Transverse colon (tissue), 4 donors: Measurements from ENCODE around the gene MGMT. TPM values are rescaled to one million over a fixed set of nuclear protein-coding genes. Genes with fewer than 3 reads are reported as not detected.

Source experiments
- DNase-seq: peaks from one replicate; pipeline ENCODE4 v3.0.0-alpha.2; 2019
- H3K27ac ChIP-seq, 4 donors: fragments of 200-600 bp; sonication (generic); 2 replicates each; pipeline ENCODE4 v1.5.1; 2016 to 2018; ENCODE audit warnings: inconsistent platforms in 4 of 4
- H3K27me3 ChIP-seq: fragments of 200-600 bp; sonication (generic); 2 replicates; pipeline ENCODE4 v1.5.1; 2017; ENCODE audit warnings: inconsistent platforms
- H3K36me3 ChIP-seq, 4 donors: fragments of 200-600 bp; sonication (generic); 2 replicates each; pipeline ENCODE4 v1.5.1; 2017 to 2019; ENCODE audit warnings: inconsistent platforms in 4 of 4
- H3K4me1 ChIP-seq, 4 donors: fragments of 200-600 bp; sonication (generic); 2 replicates each; pipeline ENCODE4 v1.5.1; 2017 to 2020; ENCODE audit warnings: inconsistent platforms in 4 of 4
- H3K4me3 ChIP-seq, 4 donors: fragments of 200-600 bp; sonication (generic); 1 replicate in 1 of 4; 2 replicates in 3 of 4; pipeline versions ENCODE4 v1.5.1 to v1.6.1; 2017 to 2019; ENCODE audit warnings: inconsistent platforms in 4 of 4
- H3K9me3 ChIP-seq, 2 donors: fragments of 200-600 bp; sonication (generic); 2 replicates each; pipeline ENCODE4 v1.5.1; 2017 to 2019; ENCODE audit warnings: inconsistent platforms in 2 of 2
- EP300 ChIP-seq: sonication (generic); formaldehyde crosslinking; IDR thresholded peaks from one replicate; pipeline ENCODE4 v1.6.1; 2017; ENCODE audit warnings: antibody characterized with exemption, low read depth
- POLR2A ChIP-seq: fragments of 450-650 bp; IDR thresholded peaks from one replicate; pipeline ENCODE4 v1.6.1; 2016; ENCODE audit warnings: antibody characterized with exemption, mild to moderate bottlenecking, moderate library complexity
- POLR2AphosphoS5 ChIP-seq, 3 donors: sonication (generic); formaldehyde crosslinking; IDR thresholded peaks; one replicate each; pipeline ENCODE4 v1.6.1; 2016; ENCODE audit warnings: antibody characterized with exemption in 3 of 3
- WGBS, 2 donors: methylation state at CpG; one replicate each; pipeline ENCODE4 v1.1.5; 2018; ENCODE audit warnings: low coverage in 1 of 2; 5-methylcytosine and 5-hydroxymethylcytosine counted together
- in situ Hi-C, 4 donors: fragments of 200-750 bp; cut with MboI; loops; one replicate each; pipeline versions ENCODE4 v1.15.0 to v1.15.1; 2017; ENCODE audit warnings: low sequenced_read_pairs in 3 of 4, low pct_ligation_motif_present in 1 of 4, low pct_unique_long_range_greater_than_20kb in 1 of 4
- intact Hi-C: fragments of 100-400 bp; cut with DNase I; formaldehyde crosslinking; loops from one replicate; pipeline ENCODE4 v1.15.1; 2023; ENCODE audit warnings: low total_unique reads
- total RNA-seq, 4 donors: library from RNA; depleted of rRNA; stranded (reverse); fragments of >200 nt; gene quantifications; one replicate each; pipeline ENCODE4 v1.1.0, GENCODE V29; 2016
- TF ChIP-seq, protein P1 (sequence below), 5 experiments: fragments of 200-600 bp in 3 of 5; fragments of 450-650 bp in 2 of 5; sonication (generic) in 3 of 5; IDR thresholded peaks; 1 replicate in 2 of 5; 2 replicates in 3 of 5; pipeline ENCODE4 v1.5.1; 2016 to 2017; ENCODE audit warnings: antibody characterized with exemption in 5 of 5, inconsistent platforms in 3 of 5, mild to moderate bottlenecking in 2 of 5, moderate library complexity in 1 of 5

The MGMT gene
- total RNA-seq, 4 donors from 2014 or later, result 6.6 to 28.9 (median 14.0) TPM

GRCh38 chr10:129670124-129670523 lies 203.1 kb downstream of the MGMT start:
- intact Hi-C loops, result no loop called here
- H3K9me3 ChIP-seq, result no peaks in the 10 kb centered on the region
- 91 to 100% methylated on average over 1 of the region's 1 CpG for WGBS, 2 donors
- no peaks in the 10 kb centered on the region for H3K36me3 ChIP-seq
- no peaks in the 10 kb centered on the region for H3K27me3 ChIP-seq
- no peak for DNase-seq
- H3K27ac ChIP-seq, result no peak overlapping the region
- no peak overlapping the region for H3K4me3 ChIP-seq
- TF ChIP-seq POLR2A (no peak), POLR2AphosphoS5 (IDR thresholded peaks at IDR 0.05) (no peak), EP300 (no peak)
- TF ChIP-seq, protein P1, sequence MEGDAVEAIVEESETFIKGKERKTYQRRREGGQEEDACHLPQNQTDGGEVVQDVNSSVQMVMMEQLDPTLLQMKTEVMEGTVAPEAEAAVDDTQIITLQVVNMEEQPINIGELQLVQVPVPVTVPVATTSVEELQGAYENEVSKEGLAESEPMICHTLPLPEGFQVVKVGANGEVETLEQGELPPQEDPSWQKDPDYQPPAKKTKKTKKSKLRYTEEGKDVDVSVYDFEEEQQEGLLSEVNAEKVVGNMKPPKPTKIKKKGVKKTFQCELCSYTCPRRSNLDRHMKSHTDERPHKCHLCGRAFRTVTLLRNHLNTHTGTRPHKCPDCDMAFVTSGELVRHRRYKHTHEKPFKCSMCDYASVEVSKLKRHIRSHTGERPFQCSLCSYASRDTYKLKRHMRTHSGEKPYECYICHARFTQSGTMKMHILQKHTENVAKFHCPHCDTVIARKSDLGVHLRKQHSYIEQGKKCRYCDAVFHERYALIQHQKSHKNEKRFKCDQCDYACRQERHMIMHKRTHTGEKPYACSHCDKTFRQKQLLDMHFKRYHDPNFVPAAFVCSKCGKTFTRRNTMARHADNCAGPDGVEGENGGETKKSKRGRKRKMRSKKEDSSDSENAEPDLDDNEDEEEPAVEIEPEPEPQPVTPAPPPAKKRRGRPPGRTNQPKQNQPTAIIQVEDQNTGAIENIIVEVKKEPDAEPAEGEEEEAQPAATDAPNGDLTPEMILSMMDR (IDR thresholded peaks at IDR 0.05), result no peak
- in situ Hi-C loops, result no loop called here
- H3K4me1 ChIP-seq, result no peaks in the 10 kb centered on the region

DNA sequence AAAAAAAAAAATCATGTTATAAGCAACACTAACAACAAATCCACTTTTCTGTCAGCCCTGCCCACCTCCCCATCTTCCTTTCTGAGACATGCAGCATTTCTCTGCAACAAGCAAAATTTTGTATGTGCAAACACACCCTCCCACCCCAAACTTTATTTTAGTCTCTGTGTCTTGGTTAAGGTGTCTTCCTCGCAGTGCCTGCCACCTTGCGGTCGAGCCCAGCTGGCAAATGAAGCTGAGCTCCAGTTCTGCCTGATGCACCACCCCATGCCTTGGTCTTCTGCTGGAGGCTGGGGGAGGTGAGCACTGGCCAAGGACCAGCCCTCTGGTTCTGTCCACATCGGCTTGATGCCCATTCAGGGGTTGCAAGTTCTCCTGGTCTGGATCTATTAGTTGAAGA lies 206.3 kb downstream of the MGMT start:
- Histone ChIP-seq H3K27ac (no peak overlapping the region), H3K9me3 (no peaks in the 10 kb centered on the region), H3K27me3 (no peaks in the 10 kb centered on the region), H3K4me3 (no peak overlapping the region), H3K4me1 (no peaks in the 10 kb centered on the region), H3K36me3 (no peaks in the 10 kb centered on the region)
- WGBS, 2 donors, result 95% methylated on average over 4 of the region's 4 CpGs; no CpG with 5 or more reads in 1 of the 2 donors
- intact Hi-C loops, result no loop called here
- TF ChIP-seq, protein P1 (IDR thresholded peaks at IDR 0.05), result no peak
- DNase-seq, result no peak
- in situ Hi-C loops, result no loop called here

GRCh38 chr10:129675027-129675769 lies 208.2 kb downstream of the MGMT start:
- Histone ChIP-seq H3K27ac (no peak overlapping the region), H3K4me3 (no peak overlapping the region), H3K27me3 (no peaks in the 10 kb centered on the region), H3K36me3 (no peaks in the 10 kb centered on the region), H3K9me3 (no peaks in the 10 kb centered on the region), H3K4me1 (no peaks in the 10 kb centered on the region)
- intact Hi-C loops, result no loop called here
- in situ Hi-C loops, result no loop called here
- no peak for TF ChIP-seq POLR2A
- TF ChIP-seq, protein P1 (IDR thresholded peaks at IDR 0.05), result no peak
- TF ChIP-seq EP300, result no peak
- no peak for TF ChIP-seq POLR2AphosphoS5 (IDR thresholded peaks at IDR 0.05)
- 89 to 92% methylated on average over 5 to 17 of the region's 17 CpGs for WGBS, 2 donors
- no peak for DNase-seq

GRCh38 chr10:129676014-129676413 lies 209.0 kb downstream of the MGMT start:
- no peaks in the 10 kb centered on the region for H3K27me3 ChIP-seq
- no peaks in the 10 kb centered on the region for H3K9me3 ChIP-seq
- no peaks in the 10 kb centered on the region for H3K36me3 ChIP-seq
- no peak overlapping the region for H3K4me3 ChIP-seq
- TF ChIP-seq POLR2AphosphoS5 (IDR thresholded peaks at IDR 0.05), result no peak
- TF ChIP-seq POLR2A, result no peak
- TF ChIP-seq, protein P1 (IDR thresholded peaks at IDR 0.05), result no peak
- no peak for TF ChIP-seq EP300
- WGBS, 2 donors, result 88% methylated on average over 12 of the region's 12 CpGs; no CpG with 5 or more reads in 1 of the 2 donors
- in situ Hi-C loops (no loop called here), intact Hi-C loops (no loop called here)
- H3K27ac ChIP-seq, result no peak overlapping the region
- no peaks in the 10 kb centered on the region for H3K4me1 ChIP-seq
- DNase-seq, result no peak
